HepG2 (cell line): Measurements from ENCODE around the gene SLC48A1. TPM values are rescaled to one million over a fixed set of nuclear protein-coding genes. Genes with fewer than 3 reads are reported as not detected.

Source experiments
- ATAC-seq: fragments of 200-7000 bp; cut with Tn5 transposase; 3 replicates; pipeline ENCODE4 v1.9.1; 2020; ENCODE audit warnings: mild to moderate bottlenecking, moderate library complexity
- BruUV-seq: library from RNA; stranded (reverse); fragments of 400-500 nt; replicated peaks from 2 replicates; lab custom pipeline; 2021; lab: Mats Ljungman, UMichigan
- CTCF ChIA-PET: fragments of 300-600 bp; formaldehyde crosslinking; extraction: SDS; loops from one replicate; lab custom pipeline; 2021; ENCODE audit warnings: low total read pairs, inconsistent platforms, low intra/inter-chr PET ratio; lab: Yijun Ruan, JAX
- POLR2A ChIA-PET: fragments of 350-600 bp; sonication (Branson Sonifier 250); formaldehyde crosslinking; loops from one replicate; lab custom pipeline; 2020; ENCODE audit warnings: antibody characterized with exemption, inconsistent platforms; lab: Yijun Ruan, JAX
- DNase-seq: peaks from one replicate; pipeline ENCODE4 v3.0.0-alpha.2; 2015; ENCODE audit warnings: low spot score
- FAIRE-seq: peaks from 3 replicates; lab custom pipeline; 2011; peaks lifted over from hg19 to GRCh38; lab: Jason Lieb, UNC
- H2AFZ ChIP-seq: one replicate; pipeline ENCODE4 v1.6.1; 2011; ENCODE audit warnings: low read length, inconsistent platforms
- H3K27ac ChIP-seq: fragments of 300-600 bp; 3 replicates; pipeline ENCODE4 v1.8.0; 2011; ENCODE audit warnings: mixed run types, mild to moderate bottlenecking, mixed read lengths, low read length, inconsistent platforms; ENCODE audit not compliant: insufficient read depth; ENCODE audit errors: extremely low read length
- H3K27me3 ChIP-seq, 2 experiments: fragments of 200-600 bp in 1 of 2; 2 replicates in 1 of 2; 3 replicates in 1 of 2; pipeline versions ENCODE4 v1.6.0 to v1.8.0; 2011; ENCODE audit warnings: low read length in 2 of 2, mild to moderate bottlenecking in 2 of 2, moderate library complexity in 2 of 2, inconsistent platforms in 1 of 2; ENCODE audit not compliant: insufficient read depth in 2 of 2, control insufficient read depth in 1 of 2
- H3K36me3 ChIP-seq, 2 experiments: fragments of 200-600 bp in 1 of 2; replicated peaks in 1 of 2; 2 replicates in 1 of 2; 3 replicates in 1 of 2; pipeline versions ENCODE4 v1.5.1 to v1.8.0; 2011; ENCODE audit warnings: low read length in 2 of 2, inconsistent platforms in 1 of 2; ENCODE audit not compliant: insufficient read depth in 2 of 2, control insufficient read depth in 1 of 2
- H3K4me1 ChIP-seq: 2 replicates; pipeline ENCODE4 v1.5.1; 2012; ENCODE audit warnings: low read length, inconsistent platforms; ENCODE audit not compliant: insufficient read depth
- H3K4me2 ChIP-seq: 2 replicates; pipeline ENCODE4 v1.6.0; 2011; ENCODE audit warnings: low read depth, low read length, inconsistent platforms
- H3K4me3 ChIP-seq, 3 experiments: fragments of 200-600 bp in 1 of 3; sonication (generic), shearing (Covaris generic) in 1 of 3; replicated peaks in 1 of 3; 2 replicates each; pipeline ENCODE4 v1.5.1; 2011 to 2016; ENCODE audit warnings: low read length in 3 of 3, inconsistent platforms in 2 of 3, low read depth in 2 of 3, mild to moderate bottlenecking in 2 of 3, control low read depth in 1 of 3, mixed read lengths in 1 of 3; ENCODE audit not compliant: insufficient read depth in 1 of 3
- H3K79me2 ChIP-seq: one replicate; pipeline ENCODE4 v1.6.1; 2011; ENCODE audit warnings: low read length, inconsistent platforms; ENCODE audit not compliant: insufficient read depth
- H3K9ac ChIP-seq: 2 replicates; pipeline ENCODE4 v1.6.0; 2011; ENCODE audit warnings: mild to moderate bottlenecking, low read depth, low read length, inconsistent platforms; ENCODE audit not compliant: insufficient read depth
- H3K9me3 ChIP-seq: 2 replicates; pipeline ENCODE4 v1.5.1; 2012; ENCODE audit warnings: mild to moderate bottlenecking, low read length
- H4K20me1 ChIP-seq: 2 replicates; pipeline ENCODE4 v1.6.0; 2011; ENCODE audit warnings: inconsistent platforms, mild to moderate bottlenecking, low read length, moderate library complexity; ENCODE audit not compliant: insufficient read depth
- CCDC6 ChIP-seq: sonication (generic); formaldehyde crosslinking; IDR thresholded peaks from 2 replicates; pipeline ENCODE4 v1.8.1; 2022; ENCODE audit warnings: mild to moderate bottlenecking, missing genetic modification reagents, moderate library complexity
- CHD4 ChIP-seq: fragments of 200-600 bp; sonication (generic); IDR thresholded peaks from 2 replicates; pipeline ENCODE4 v1.7.0; 2017; ENCODE audit warnings: mild to moderate bottlenecking, low read length, borderline replicate concordance
- KLF12 ChIP-seq: sonication (generic); formaldehyde crosslinking; IDR thresholded peaks from 2 replicates; pipeline ENCODE4 v1.4.0; 2020; ENCODE audit warnings: missing genetic modification reagents, borderline replicate concordance
- ZBTB49 ChIP-seq: sonication (generic); formaldehyde crosslinking; IDR thresholded peaks from 2 replicates; pipeline ENCODE4 v1.4.0; 2020; ENCODE audit warnings: missing genetic modification reagents, borderline replicate concordance
- ZNF780A ChIP-seq: sonication (generic); formaldehyde crosslinking; IDR thresholded peaks from 2 replicates; pipeline ENCODE4 v1.8.0; 2022; ENCODE audit warnings: mild to moderate bottlenecking, missing genetic modification reagents, moderate library complexity
- WGBS: methylation state at CpG from one replicate; pipeline ENCODE4 v1.1.6; 2017; ENCODE audit warnings: low lambda C conversion rate; 5-methylcytosine and 5-hydroxymethylcytosine counted together
- in situ Hi-C: cut with HindIII; loops from 2 replicates; pipeline ENCODE4 v1.10.0; 2017; ENCODE audit warnings: low pct_unique_long_range_greater_than_20kb; ENCODE audit not compliant: extremely low pct_ligation_motif_present
- intact Hi-C: fragments of 100-400 bp; cut with micrococcal nuclease; formaldehyde crosslinking; loops from one replicate; pipeline ENCODE4 v1.10.0; 2022; ENCODE audit not compliant: unreplicated experiment
- polyA plus RNA-seq, 8 experiments: library from polyadenylated mRNA; depleted of rRNA in 3 of 8; stranded (reverse) in 7 of 8; unstranded in 1 of 8; fragments of >200 nt; fragmentation: Illumina TruSeq in 4 of 8; extraction: Trizol in 4 of 8; gene quantifications; 2 replicates each; pipeline versions ENCODE4 v1.2.1 to v1.2.3, GENCODE V29; 2011 to 2016; ENCODE audit warnings: low read depth in 4 of 8, missing spikeins in 1 of 8, mixed read lengths in 1 of 8; ENCODE audit not compliant: insufficient read depth in 1 of 8
- total RNA-seq, 5 experiments: library from RNA; depleted of rRNA; stranded (reverse); fragments of >200 nt; fragmentation: Illumina TruSeq; extraction: Trizol; gene quantifications; 2 replicates each; pipeline ENCODE4 v1.2.3, GENCODE V29; 2016; ENCODE audit warnings: low read depth in 1 of 5

The SLC48A1 gene
- total and polyA plus RNA-seq, 2 of the 13 experiments (the other 11 are each of a cell fraction or from before 2014, with no cell fraction given): 2.2 to 3.7 TPM

DNA sequence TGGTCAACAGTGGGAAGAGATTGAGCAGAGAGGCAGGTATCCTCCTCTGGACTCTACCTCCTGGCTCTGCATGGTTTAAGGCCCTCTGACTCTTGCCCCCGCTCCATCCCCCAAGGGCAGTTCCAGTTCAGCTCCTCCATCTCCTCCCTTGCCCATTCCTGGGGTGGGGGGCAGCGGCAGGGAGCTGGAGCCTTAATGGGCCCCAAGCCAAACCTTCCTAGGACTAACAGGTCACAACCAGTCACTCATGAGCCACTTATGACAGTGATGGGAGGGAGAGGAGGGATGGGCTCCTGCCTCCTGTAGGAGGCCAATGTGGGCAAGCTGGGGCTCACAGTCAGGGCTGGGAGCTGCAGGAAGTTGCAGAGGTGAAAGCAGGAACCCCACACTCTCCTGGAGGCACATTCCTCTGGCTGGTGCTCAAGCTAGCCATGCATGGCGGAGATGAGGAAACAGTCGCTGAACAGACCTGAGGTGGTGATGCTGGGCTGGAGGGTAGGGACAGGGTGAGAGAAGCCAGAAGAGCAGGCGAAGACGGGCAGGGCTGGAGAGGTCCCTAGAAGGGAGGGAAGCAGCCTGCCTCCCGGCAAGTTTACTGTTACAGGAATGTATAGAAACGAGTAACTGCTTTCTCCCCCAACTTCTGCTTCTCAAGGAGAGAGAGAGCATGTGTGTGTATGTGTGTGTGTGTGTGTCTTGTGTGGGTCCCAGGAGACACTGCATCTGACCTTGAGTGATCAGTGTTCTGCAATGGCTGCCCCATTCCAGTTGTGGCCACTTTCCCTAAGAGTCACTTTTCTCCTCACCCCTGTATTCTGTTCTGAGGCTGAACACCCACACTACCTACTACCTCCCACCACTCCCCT, 9.3 kb upstream of the SLC48A1 start (continued):
- no peak for TF ChIP-seq ZBTB49
- TF ChIP-seq, all 625 proteins: peak for 0

DNA sequence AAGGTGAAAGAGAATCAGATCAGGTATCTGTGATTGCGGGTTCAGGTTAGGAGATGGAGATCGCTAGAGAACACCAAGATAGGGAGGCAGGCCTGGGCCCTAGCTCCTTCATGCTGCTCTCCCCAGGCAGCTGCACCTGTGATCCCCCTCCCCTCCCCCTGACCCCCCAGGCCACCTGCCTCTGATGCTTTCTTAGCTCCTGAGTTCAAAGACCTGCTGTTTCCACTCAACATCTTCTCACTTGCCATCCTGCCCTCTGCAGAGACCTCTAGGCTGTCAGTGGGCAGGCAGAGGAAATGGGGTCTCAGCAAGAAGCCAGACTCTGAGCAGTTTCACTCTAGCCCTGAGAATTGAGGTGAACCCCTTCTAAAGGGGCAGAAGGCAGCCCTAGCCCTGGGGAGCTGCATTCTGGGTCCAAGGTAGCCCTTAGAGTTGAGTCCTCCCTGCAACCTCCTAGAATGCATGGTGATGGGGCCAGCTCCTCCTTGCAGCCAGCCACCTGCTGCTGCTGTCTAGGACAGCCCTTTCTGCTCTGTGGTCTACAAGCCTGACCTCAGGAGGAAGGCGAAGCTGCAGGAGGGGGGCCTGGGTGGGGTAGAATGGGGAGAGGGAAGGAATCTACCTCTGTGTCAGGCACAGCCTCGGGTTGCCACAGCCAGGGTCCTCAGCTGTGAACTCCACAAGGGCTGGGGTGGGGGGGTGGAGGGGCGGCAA, 6.4 kb upstream of the SLC48A1 start:
- Histone ChIP-seq H3K9ac (no peak overlapping the region), H2AFZ (no peak overlapping the region), H3K4me1 (peaks cover 35% of the 10 kb centered on the region), H3K4me2 (no peak overlapping the region), H3K27ac (no peak overlapping the region), H3K36me3 (no peaks in the 10 kb centered on the region), H3K4me3 (no peak overlapping the region), H3K79me2 (no peaks in the 10 kb centered on the region), H3K27me3 (peaks cover 3 to 22% of the 10 kb centered on the region in 2 experiments; a peak in 3 of 5 replicates), H4K20me1 (no peaks in the 10 kb centered on the region), H3K9me3 (no peaks in the 10 kb centered on the region)
- TF ChIP-seq ZNF780A (no peak), CCDC6 (CRISPR knock-in tag) (no peak), CHD4 (no peak), KLF12 (no peak)
- FAIRE-seq: no peak
- in situ Hi-C loops: no loop called here
- DNase-seq: no peak
- 63% methylated on average over 4 of the region's 5 CpGs for WGBS
- intact Hi-C loops: no loop called here
- no TSS peak for BruUV-seq
- ChIA-PET CTCF (interaction anchor here (1.4 to 2.0 kb wide), 3 partner anchors 21 to 51 kb away, joined by 4 to 16 read pairs (median 7); no protein-coding TSS in a partner anchor), POLR2A (no interaction called here)
- no peak for ATAC-seq
